Measurements from ENCODE around the gene FDXACB1.
A peak's percentile ranks its signal among the peaks of the same experiment; 100 is the strongest.

The FDXACB1 gene

DNA sequence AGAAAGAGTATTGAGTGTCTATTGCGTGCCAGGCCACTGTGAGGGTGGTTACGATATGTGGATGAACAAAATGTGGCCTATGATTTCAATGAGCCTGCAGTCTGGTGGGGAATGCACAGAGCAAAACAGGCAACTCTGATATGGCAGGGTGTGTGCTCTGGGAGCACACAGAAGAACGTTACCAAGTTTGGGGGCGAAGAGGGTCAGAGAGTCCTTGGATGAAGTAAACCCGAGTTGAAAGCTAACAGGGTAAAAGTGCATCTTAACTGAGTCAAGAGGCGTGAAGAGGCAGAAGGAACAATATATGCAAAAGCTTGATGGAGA is 634 bp upstream of the FDXACB1 start:
- no peak for DNase-seq (ENCODE audit: low read depth in 2 of 2)
- H3K4me3 ChIP-seq (replicated peaks in 1 of 2; ENCODE audit: low read depth in 2 of 2, low read length in 2 of 2), result peak overlapping the region; percentile 56 to 66
- TF ChIP-seq, protein P1, sequence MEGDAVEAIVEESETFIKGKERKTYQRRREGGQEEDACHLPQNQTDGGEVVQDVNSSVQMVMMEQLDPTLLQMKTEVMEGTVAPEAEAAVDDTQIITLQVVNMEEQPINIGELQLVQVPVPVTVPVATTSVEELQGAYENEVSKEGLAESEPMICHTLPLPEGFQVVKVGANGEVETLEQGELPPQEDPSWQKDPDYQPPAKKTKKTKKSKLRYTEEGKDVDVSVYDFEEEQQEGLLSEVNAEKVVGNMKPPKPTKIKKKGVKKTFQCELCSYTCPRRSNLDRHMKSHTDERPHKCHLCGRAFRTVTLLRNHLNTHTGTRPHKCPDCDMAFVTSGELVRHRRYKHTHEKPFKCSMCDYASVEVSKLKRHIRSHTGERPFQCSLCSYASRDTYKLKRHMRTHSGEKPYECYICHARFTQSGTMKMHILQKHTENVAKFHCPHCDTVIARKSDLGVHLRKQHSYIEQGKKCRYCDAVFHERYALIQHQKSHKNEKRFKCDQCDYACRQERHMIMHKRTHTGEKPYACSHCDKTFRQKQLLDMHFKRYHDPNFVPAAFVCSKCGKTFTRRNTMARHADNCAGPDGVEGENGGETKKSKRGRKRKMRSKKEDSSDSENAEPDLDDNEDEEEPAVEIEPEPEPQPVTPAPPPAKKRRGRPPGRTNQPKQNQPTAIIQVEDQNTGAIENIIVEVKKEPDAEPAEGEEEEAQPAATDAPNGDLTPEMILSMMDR (IDR thresholded peaks at IDR 0.05; ENCODE audit: low read depth, low read length), result no peak

DNA sequence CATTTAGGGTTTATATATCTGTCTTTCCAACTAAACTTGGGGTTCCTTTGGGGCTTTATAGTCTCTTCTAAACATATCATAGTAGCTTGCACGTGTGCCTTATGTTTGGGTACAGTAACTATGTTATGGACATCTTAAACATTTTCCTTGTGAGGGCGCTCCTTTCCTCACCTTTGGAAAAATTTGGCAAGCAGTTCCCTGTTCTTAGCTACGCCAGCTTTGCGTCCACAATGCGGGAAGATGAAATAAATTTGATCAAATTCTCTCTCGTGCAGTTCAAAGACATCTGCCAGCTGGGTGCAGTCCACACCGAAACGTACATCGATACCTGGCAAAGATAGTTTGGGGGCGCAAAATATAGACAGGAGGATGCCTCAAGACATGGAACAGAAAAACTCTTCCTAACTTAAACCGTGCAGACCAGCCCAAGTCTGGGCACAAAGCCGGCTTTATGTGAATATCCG is 548 bp downstream of the FDXACB1 start:
- peak overlapping the region; percentile 56 to 66 for H3K4me3 ChIP-seq (replicated peaks in 1 of 2; ENCODE audit: low read depth in 2 of 2, low read length in 2 of 2)
- peak in 1 of 2 donors; percentile 43 for DNase-seq (ENCODE audit: low read depth in 2 of 2)
- TF ChIP-seq, protein P1 (IDR thresholded peaks at IDR 0.05; ENCODE audit: low read depth, low read length), result no peak

DNA sequence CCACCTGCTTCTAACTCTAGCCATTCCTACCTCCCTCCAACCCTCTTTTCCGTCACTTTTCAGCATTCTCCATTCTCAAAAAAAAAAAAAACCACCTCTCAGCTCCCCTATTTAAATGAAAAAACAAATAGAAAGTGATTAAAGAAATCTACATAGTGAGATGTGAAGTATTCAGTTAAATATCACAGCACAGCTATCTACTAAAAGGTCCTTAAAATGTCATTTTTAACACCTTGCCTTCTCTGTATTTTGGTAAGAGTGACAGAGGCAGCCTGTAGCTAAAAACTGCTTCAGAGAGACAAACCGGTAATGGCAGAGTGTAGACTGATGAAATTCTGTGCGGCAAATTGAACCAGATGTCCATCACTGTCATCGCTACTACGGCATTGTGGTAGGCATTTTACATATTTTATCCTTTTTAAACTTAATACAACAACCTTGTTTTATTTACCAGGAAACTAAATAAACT is 7.2 kb downstream of the FDXACB1 start:
- no peak for DNase-seq (ENCODE audit: low read depth in 2 of 2)
- H3K4me3 ChIP-seq (replicated peaks in 1 of 2; ENCODE audit: low read depth in 2 of 2, low read length in 2 of 2), result peak overlapping the region; percentile 73 to 89

DNA sequence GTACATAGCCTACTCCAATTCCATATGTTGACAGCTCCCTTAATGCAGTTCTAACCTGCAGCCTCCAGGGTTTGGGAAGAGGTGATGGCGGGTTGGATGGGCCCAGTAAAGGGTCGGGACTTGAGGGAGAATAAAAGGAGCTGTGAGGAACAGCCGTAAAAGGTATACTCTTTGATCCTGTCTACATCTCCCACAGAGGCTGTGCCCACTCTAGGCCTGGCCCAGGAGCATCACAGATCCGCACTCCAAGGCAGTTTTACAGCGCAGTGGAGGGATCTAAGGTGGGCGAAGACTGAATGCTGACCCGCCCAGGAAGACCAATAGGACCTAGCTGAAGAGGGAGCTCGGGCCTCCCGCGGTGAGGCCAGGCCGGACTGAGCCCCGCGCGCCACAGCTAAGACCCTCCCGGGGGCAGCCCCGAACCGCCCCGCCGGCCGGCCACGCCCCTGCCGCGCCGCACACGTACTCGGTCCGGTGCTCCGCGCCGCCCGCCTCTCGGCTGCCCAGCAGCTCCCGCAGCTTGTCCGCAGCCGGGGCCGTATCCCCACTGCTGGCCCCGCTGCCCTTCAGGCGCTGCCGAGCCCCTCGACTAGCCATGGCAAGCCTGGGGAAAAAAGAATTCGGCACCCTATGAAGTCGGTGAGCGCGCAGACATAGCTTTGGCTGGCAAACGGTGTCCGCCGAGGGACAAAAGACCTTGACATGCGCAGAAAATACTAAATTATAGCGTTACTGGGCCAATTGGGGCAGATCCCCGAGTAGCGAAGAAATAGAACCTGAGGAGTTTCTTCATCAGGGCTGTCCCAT is 7.9 kb downstream of the FDXACB1 start, which contains the start of gene ALG9:
ALG9 (minus strand) TSS at position 696 of the 807 bp plus-strand sequence; CDS start at position 597, 99 bp downstream.
- peak; percentile 88 to 89 for DNase-seq (ENCODE audit: low read depth in 2 of 2)

More for the DNA sequence above, 7.2 kb downstream of the FDXACB1 start:
- TF ChIP-seq, protein P1 (IDR thresholded peaks at IDR 0.05; ENCODE audit: low read depth, low read length), result no peak

DNA sequence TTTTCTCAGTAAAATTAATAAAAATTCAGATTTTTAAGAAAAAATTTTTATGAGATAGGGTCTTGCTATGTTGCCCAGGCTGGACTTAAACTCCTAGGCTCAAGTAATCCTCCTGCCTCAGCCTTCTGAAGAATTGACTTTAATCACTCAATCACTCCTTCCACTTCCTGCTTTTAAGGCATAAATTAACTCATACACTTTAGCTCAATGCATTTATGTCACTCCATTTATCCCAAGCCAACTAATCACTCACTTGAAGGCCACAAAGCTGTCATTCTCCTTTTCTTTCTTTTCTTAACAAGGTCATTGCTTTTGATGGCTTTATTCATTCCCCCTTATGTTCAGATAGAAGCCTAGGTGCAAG is 8.5 kb downstream of the FDXACB1 start:
- TF ChIP-seq, protein P1 (IDR thresholded peaks at IDR 0.05; ENCODE audit: low read depth, low read length), result no peak
- DNase-seq (ENCODE audit: low read depth in 2 of 2), result no peak
- peak overlapping the region; percentile 73 to 89 for H3K4me3 ChIP-seq (replicated peaks in 1 of 2; ENCODE audit: low read depth in 2 of 2, low read length in 2 of 2)

More for the DNA sequence above, 7.9 kb downstream of the FDXACB1 start, which contains the start of gene ALG9:
- peak within 1 kb of the TSS; percentile 73 to 89 for H3K4me3 ChIP-seq (replicated peaks in 1 of 2; ENCODE audit: low read depth in 2 of 2, low read length in 2 of 2)
- TF ChIP-seq, protein P1 (IDR thresholded peaks at IDR 0.05; ENCODE audit: low read depth, low read length), result peak; percentile 49

DNA sequence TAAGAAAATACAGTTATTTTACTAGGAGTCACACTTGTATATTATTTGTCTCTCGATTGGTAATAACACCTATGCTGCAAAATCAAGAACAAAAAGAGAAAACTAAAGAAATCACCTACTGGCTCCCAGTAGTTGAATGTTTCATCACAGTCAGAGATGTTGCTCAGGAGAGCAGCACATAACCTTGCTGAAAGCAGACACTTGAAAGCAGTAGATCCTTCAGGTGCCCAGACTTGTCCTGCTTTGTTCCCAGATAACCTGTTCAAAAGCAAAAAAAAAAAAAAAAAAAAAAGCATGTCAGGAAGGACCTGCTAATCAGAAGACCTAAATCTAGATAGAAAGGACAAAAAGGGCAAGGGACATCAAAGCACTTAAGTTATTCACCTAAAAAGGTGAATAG is 8.9 kb downstream of the FDXACB1 start:
- DNase-seq (ENCODE audit: low read depth in 2 of 2), result no peak
- TF ChIP-seq, protein P1 (IDR thresholded peaks at IDR 0.05; ENCODE audit: low read depth, low read length), result no peak
- H3K4me3 ChIP-seq (replicated peaks in 1 of 2; ENCODE audit: low read depth in 2 of 2, low read length in 2 of 2), result no peak overlapping the region
